Adipocyte (in vitro differentiated cells): ENCODE results near the gene ANK2.

Source experiments
- DNase-seq: peaks from one replicate; pipeline ENCODE4 v3.0.0-alpha.2; 2015; ENCODE audit warnings: low read depth
- H3K27me3 ChIP-seq: replicated peaks from 2 replicates; pipeline ENCODE4 v1.7.0; 2013; ENCODE audit warnings: mild to moderate bottlenecking, low read length, moderate library complexity; ENCODE audit not compliant: control insufficient read depth, insufficient read depth
- H3K36me3 ChIP-seq: 2 replicates; pipeline ENCODE4 v1.7.0; 2013; ENCODE audit warnings: low read length, mild to moderate bottlenecking, moderate library complexity; ENCODE audit not compliant: control insufficient read depth, insufficient read depth, severe bottlenecking
- H3K4me1 ChIP-seq: 2 replicates; pipeline ENCODE4 v1.7.0; 2013; ENCODE audit warnings: mild to moderate bottlenecking, low read length, moderate library complexity; ENCODE audit not compliant: control insufficient read depth, insufficient read depth
- H3K4me3 ChIP-seq: 2 replicates; pipeline ENCODE4 v1.7.0; 2013; ENCODE audit warnings: mild to moderate bottlenecking, low read length, moderate library complexity
- H3K9ac ChIP-seq: 2 replicates; pipeline ENCODE4 v1.7.0; 2013; ENCODE audit warnings: mild to moderate bottlenecking, low read length, moderate library complexity
- H3K9me3 ChIP-seq: 2 replicates; pipeline ENCODE4 v1.7.0; 2013; ENCODE audit warnings: mild to moderate bottlenecking, low read length, moderate library complexity; ENCODE audit not compliant: control insufficient read depth

The ANK2 gene

DNA sequence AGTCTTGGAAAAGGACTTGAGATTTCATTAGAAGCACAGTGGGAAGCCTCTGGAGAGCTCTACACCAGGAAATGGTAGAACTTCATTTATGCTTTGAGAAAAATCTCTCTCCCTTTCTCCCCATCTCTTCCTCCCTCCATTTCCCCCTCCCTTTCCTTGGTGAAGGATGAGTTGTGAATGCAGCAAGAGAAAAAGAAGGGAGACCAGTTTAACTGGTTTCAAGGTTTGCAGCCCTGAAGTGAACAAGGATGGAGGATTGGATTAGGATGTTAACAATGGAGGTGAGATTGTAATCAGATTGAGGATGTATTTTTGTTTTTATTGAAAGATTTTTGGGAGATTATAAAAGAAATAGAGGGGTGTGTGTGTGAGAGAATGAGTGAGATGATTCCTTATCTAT is 99.5 kb downstream of the ANK2 start:
- no peaks in the 10 kb centered on the region for H3K27me3 ChIP-seq
- H3K9ac ChIP-seq = no peak overlapping the region
- no peak for DNase-seq
- no peaks in the 10 kb centered on the region for H3K9me3 ChIP-seq
- no peaks in the 10 kb centered on the region for H3K36me3 ChIP-seq
- H3K4me1 ChIP-seq = peaks cover 34% of the 10 kb centered on the region
- H3K4me3 ChIP-seq = no peak overlapping the region

DNA sequence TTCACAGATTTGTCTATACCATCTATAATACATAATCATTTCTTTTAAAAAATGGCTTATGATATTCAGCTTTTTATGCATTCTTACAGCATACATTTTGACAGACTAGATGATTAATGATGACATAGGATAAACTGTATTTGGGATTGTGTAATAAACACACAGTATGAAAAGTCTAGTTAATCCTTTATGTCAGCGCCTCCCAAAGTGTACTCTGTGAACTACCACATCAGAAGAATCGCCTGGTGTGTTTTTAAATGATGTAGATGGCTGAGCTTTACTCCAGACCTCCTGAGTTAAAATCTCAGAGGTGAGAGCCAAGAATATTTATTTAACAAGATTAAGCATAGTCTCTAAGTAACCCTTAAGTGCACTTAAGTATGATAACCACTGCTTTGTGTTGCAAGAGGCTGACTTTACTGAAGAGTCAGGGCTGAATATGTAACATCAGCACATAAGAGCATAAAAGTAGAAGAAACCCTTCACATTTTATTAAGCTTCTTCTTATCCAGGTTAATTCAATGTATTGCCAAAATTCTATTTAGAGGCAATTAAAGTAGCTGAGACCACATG is 104.2 kb downstream of the ANK2 start:
- peak; percentile 73 for DNase-seq
- H3K4me3 ChIP-seq = no peak overlapping the region
- no peak overlapping the region for H3K9ac ChIP-seq
- H3K27me3 ChIP-seq = no peaks in the 10 kb centered on the region
- peaks cover 19% of the 10 kb centered on the region for H3K4me1 ChIP-seq
- H3K36me3 ChIP-seq = no peaks in the 10 kb centered on the region
- no peaks in the 10 kb centered on the region for H3K9me3 ChIP-seq

DNA sequence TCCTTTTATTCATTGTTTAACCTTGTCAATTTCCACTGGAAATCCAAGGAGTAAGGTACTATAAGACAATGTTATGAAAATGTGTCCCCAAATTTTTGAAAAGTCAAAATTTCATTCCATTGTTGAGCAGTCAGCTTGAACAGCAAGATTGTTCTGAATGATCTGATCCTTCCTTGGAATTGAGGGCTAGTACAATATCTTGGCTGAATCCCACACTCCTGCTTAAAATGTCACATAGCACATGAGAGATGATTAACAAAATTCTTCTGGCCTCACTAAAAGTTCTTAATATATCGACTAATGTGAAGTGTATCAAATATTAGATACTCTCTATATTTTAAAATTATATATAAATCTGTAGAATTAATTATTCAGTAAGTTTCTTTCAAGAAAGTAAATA is 104.8 kb downstream of the ANK2 start:
- Histone ChIP-seq H3K4me3 (no peak overlapping the region), H3K9ac (no peak overlapping the region), H3K4me1 (peaks cover 19% of the 10 kb centered on the region), H3K36me3 (no peaks in the 10 kb centered on the region), H3K9me3 (no peaks in the 10 kb centered on the region), H3K27me3 (no peaks in the 10 kb centered on the region)
- DNase-seq = no peak

DNA sequence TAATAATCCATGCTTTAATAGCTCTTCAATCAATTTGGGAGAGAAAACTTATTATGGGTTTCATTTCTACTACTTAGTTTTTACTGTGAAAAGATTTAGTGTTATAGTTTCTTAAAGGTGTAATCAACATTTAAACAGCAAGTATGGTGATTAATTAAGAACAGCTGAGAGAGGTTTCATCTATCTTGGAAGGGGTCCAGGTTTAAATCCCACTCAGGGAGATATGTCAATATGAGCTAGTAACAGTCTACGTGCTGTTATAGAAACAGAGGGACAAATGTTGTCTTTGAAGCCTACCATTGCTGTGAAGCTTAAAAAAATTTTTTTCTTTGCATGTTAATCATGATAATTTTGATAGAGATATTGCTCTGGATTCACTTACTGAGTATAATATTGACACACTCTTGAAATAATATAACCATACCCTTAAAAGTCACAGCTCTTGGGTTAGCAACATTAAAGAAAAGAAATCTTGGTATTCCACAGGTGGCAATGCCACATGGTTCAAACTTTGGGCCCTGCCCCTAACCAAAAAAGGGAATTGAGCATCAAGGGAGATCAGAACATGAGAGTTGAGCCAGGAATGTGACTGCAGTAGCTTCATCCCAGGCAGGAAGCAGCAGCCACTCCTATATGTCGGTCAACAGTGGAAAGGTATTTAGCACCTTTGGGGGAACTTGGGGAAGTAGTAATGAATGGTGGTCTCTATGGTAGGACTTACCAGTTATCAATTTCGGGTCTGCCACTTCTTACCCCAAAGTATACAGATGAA is 107.8 kb downstream of the ANK2 start:
- no peaks in the 10 kb centered on the region for H3K27me3 ChIP-seq
- H3K4me3 ChIP-seq = no peak overlapping the region
- no peaks in the 10 kb centered on the region for H3K9me3 ChIP-seq
- no peaks in the 10 kb centered on the region for H3K36me3 ChIP-seq
- no peak for DNase-seq
- H3K9ac ChIP-seq = no peak overlapping the region
- peaks cover 44% of the 10 kb centered on the region for H3K4me1 ChIP-seq

DNA sequence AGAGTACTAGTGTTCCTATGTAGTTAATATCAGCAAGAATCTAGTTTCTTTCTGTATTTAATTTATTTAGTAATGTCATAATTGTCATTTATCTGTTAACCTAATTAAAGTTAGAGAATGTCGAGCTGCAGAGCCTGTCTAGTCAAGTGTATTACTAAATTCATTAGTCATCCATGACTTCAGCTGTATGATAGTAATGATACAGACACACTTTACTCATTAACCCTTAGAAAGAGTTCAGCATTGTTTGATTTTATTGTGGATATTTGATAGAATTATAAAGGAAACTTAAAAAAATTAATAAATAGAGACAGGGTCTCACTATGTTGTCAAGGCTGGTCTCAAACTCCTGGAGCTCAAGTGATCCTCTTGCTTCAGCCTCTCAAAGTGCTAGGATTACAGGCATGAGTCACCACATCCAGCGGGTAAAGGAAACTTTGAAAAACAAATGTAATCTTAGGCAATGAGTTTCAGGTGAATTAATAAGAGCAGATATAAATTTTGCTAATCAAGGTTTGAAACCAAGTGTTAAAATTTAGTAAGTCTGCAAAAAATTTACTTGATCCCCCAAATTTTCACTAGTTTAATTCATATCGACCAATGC is 110.6 kb downstream of the ANK2 start:
- Histone ChIP-seq H3K4me3 (no peak overlapping the region), H3K9ac (no peak overlapping the region), H3K4me1 (peaks cover 38% of the 10 kb centered on the region), H3K27me3 (no peaks in the 10 kb centered on the region), H3K36me3 (no peaks in the 10 kb centered on the region), H3K9me3 (no peaks in the 10 kb centered on the region)
- DNase-seq = no peak

DNA sequence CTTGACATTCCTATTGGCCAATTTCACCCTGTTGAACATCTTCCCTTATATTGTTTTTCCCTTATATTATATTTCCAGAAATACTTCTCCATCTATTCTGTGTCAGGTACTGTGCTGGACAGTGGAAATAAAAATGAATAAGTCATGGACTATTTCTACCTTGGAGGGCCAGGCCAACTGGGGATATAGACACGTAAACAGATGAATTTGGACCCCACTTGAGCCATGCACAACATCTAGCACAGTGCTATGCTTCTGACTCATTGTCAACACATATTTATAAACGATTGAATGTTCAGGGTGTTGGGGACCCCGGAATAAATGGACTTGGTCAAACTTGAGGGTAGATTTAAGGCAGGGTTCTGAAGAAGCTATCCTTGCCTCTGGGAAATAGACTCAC is 111.1 kb downstream of the ANK2 start:
- H3K4me1 ChIP-seq = peaks cover 38% of the 10 kb centered on the region
- no peaks in the 10 kb centered on the region for H3K27me3 ChIP-seq
- no peak for DNase-seq
- H3K4me3 ChIP-seq = peak overlapping the region; percentile 47
- peak overlapping the region; percentile 75 for H3K9ac ChIP-seq
- H3K36me3 ChIP-seq = no peaks in the 10 kb centered on the region
- no peaks in the 10 kb centered on the region for H3K9me3 ChIP-seq

DNA sequence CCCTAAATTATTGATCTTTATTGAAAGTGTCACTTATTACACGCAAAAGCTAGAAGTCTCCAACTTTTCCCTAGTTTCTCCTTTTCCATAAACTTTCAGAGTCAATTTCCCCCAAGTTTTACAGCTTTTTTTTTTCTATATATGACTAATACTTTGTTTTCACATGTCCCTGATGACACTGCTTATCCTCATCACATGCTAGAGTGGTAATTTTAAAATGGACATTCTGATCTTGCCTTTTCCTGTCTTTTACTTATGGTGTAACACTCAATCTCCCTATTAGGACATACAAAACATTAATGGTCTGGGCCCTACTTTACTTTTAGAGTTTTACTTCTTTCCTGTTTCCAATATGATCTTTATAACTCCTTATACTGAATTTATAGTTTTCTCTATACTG is 112.6 kb downstream of the ANK2 start:
- Histone ChIP-seq H3K4me1 (peaks cover 43% of the 10 kb centered on the region), H3K9me3 (no peaks in the 10 kb centered on the region), H3K4me3 (no peak overlapping the region), H3K36me3 (no peaks in the 10 kb centered on the region), H3K27me3 (no peaks in the 10 kb centered on the region), H3K9ac (peak overlapping the region; percentile 75)
- DNase-seq = no peak

DNA sequence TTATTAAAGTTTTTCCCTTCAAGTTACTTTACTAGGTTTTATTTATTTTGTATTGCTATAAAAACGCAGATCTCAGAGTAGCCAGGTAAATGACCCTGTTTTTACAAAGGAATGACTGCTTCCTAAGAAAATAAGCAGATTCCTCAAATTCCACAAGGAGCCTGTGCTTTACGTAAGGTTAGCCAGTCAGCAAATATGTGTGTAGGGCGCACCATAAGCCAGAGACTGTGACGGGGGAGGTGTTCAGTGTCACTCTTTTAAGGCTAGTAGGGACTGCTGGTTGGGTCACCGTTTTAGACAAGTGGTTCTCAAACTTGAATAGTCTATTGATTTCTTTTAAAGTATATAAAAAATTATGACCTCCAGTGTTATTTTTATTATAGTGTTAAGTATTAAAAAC is 119.9 kb downstream of the ANK2 start:
- Histone ChIP-seq H3K9ac (no peak overlapping the region), H3K9me3 (no peaks in the 10 kb centered on the region), H3K4me3 (no peak overlapping the region), H3K27me3 (no peaks in the 10 kb centered on the region), H3K4me1 (peaks cover 16% of the 10 kb centered on the region), H3K36me3 (no peaks in the 10 kb centered on the region)
- no peak for DNase-seq

DNA sequence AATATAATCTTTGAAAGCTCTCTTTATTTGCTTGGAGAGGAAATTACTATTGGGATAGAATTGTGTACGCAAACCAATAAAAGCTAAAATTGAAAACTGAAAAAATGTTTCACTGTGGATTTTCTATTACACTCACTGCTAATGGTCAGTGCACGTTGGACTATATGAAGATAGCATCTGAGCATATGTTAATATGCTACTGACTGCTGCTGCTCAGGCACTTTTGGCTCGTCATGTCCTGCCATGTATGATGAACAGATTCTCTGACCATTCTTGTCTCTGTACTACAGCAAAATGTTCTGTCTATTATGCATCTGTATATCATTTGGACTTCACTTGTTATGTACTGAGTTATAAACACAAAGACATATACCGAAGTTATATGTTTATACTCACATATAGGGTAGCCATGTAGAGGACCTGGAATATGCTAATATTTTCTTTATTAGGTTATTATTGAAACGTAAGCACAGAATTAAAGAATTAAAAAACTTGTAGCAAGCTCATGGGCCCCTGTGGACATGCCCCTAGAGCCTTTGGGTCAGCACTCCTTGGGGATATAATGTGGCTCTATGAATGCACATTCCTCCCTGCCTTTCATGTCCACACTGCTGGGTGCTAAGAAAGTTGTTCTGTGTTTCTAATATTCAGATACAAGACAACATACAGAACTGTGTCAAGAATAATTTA is 120.8 kb downstream of the ANK2 start:
- H3K9ac ChIP-seq = no peak overlapping the region
- H3K4me3 ChIP-seq = no peak overlapping the region
- no peaks in the 10 kb centered on the region for H3K27me3 ChIP-seq
- no peaks in the 10 kb centered on the region for H3K36me3 ChIP-seq
- H3K9me3 ChIP-seq = no peaks in the 10 kb centered on the region
- DNase-seq = no peak
- peaks cover 16% of the 10 kb centered on the region for H3K4me1 ChIP-seq

DNA sequence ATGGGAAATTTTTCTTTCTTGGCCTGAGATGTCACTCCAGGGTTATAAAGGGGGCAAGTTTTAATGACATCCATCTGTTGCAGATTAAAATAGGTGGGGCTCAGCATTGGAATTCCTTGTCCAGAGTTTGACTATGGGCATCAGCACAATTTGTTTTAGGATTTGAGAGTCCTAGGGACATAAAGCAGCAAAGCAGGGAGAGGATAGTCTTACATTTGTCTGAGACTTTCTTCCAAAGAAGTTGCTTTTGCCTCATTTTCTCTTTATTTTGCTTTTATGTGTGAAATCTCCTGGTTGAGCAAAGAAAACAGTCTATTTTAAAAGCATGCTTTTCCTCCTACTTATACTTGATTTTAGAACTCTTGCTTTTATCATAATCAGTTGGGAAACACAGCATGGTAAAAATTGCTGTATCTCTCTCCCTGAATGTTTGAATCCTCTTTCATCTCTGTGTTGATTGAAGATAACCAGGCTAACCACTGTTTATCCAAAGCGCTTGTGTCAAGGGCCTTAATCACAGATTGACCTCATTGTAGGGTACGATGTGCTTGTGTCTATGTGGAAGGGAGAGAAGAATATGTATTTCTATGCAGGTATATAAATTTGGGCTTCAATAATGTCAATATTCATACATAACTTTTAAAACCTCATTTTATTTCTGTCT is 121.5 kb downstream of the ANK2 start:
- Histone ChIP-seq H3K9ac (peak overlapping the region; percentile 32), H3K36me3 (no peaks in the 10 kb centered on the region), H3K9me3 (no peaks in the 10 kb centered on the region), H3K27me3 (no peaks in the 10 kb centered on the region), H3K4me3 (no peak overlapping the region), H3K4me1 (peaks cover 15% of the 10 kb centered on the region)
- peak; percentile 47 for DNase-seq
